GM19438 (cell line): ENCODE data around the gene FSTL4.

Experiments used
- ATAC-seq: cut with Tn5 transposase; IDR thresholded peaks from one replicate; pipeline ENCODE4 v1.9.1; 2021; ENCODE audit warnings: low read depth; ENCODE audit not compliant: unreplicated experiment

Gene FSTL4

GRCh38 chr5:133372293-133372937 lies 239.9 kb downstream of the FSTL4 start:
- ATAC-seq: no peak

GRCh38 chr5:133371371-133372155 lies 240.8 kb downstream of the FSTL4 start:
- no peak for ATAC-seq

- ATAC-seq: no peak
These were observed 241.4 kb downstream of the FSTL4 start for GRCh38 chr5:133370904-133371303.

- ATAC-seq: no peak
These were observed 242.1 kb downstream of the FSTL4 start for GRCh38 chr5:133370036-133370831.

GRCh38 chr5:133368916-133369783 lies 243.2 kb downstream of the FSTL4 start:
- ATAC-seq: no peak

- no peak for ATAC-seq
These were observed 244.4 kb downstream of the FSTL4 start for GRCh38 chr5:133367984-133368383.

GRCh38 chr5:133367071-133367786 lies 245.1 kb downstream of the FSTL4 start:
- ATAC-seq: no peak

GRCh38 chr5:133366438-133366837 lies 245.9 kb downstream of the FSTL4 start:
- no peak for ATAC-seq

- no peak for ATAC-seq
These were observed 246.6 kb downstream of the FSTL4 start for GRCh38 chr5:133365738-133366137.

GRCh38 chr5:133364936-133365707 lies 247.2 kb downstream of the FSTL4 start:
- no peak for ATAC-seq

GRCh38 chr5:133363807-133364587 lies 248.3 kb downstream of the FSTL4 start:
- ATAC-seq: no peak

GRCh38 chr5:133362438-133362837 lies 249.9 kb downstream of the FSTL4 start:
- no peak for ATAC-seq

GRCh38 chr5:133361922-133362321 lies 250.4 kb downstream of the FSTL4 start:
- ATAC-seq: no peak

- ATAC-seq: no peak
These were observed 251.5 kb downstream of the FSTL4 start for GRCh38 chr5:133360693-133361472.

GRCh38 chr5:133359861-133360260 lies 252.5 kb downstream of the FSTL4 start:
- no peak for ATAC-seq

GRCh38 chr5:133358271-133358670 lies 254.1 kb downstream of the FSTL4 start:
- no peak for ATAC-seq

GRCh38 chr5:133357758-133358157 lies 254.6 kb downstream of the FSTL4 start:
- ATAC-seq: no peak
